H1 (cell line): Measurements from ENCODE around the gene MINDY1. TPM values are rescaled to one million over a fixed set of nuclear protein-coding genes. Genes with fewer than 3 reads are reported as not detected.

ENCODE experiments used
- CTCF ChIA-PET: fragments of 300-600 bp; sonication (Branson Sonifier 250); formaldehyde crosslinking; loops from one replicate; lab custom pipeline; 2021; ENCODE audit not compliant: partially characterized antibody; lab: Charles Lee
- POLR2A ChIA-PET: fragments of 300-600 bp; sonication (Branson Sonifier 250); formaldehyde crosslinking; loops from one replicate; lab custom pipeline; 2021; ENCODE audit warnings: inconsistent platforms; ENCODE audit not compliant: partially characterized antibody; lab: Charles Lee
- DNase-seq, 2 experiments: peaks; one replicate each; pipeline versions ENCODE4 v3.0.0 to v3.0.0-alpha.2; 2010 to 2022; ENCODE audit warnings: low spot score in 2 of 2, low read depth in 1 of 2, mixed read lengths in 1 of 2
- FAIRE-seq: peaks from 2 replicates; lab custom pipeline; 2011; peaks lifted over from hg19 to GRCh38; lab: Jason Lieb, UNC
- H2AFZ ChIP-seq: 2 replicates; pipeline ENCODE4 v1.8.1; 2012; ENCODE audit warnings: low read length, inconsistent platforms
- H2AK5ac ChIP-seq: 2 replicates; pipeline ENCODE4 v1.6.1; 2013; ENCODE audit warnings: low read depth, low read length
- H2BK120ac ChIP-seq: replicated peaks from 2 replicates; pipeline ENCODE3; 2013; ENCODE audit warnings: low read depth, low read length, inconsistent platforms
- H2BK12ac ChIP-seq: 2 replicates; pipeline ENCODE4 v1.6.1; 2013; ENCODE audit warnings: low read depth, low read length
- H2BK15ac ChIP-seq: 2 replicates; pipeline ENCODE4 v1.6.1; 2013; ENCODE audit warnings: low read length
- H2BK20ac ChIP-seq: 2 replicates; pipeline ENCODE4 v1.6.1; 2013; ENCODE audit warnings: low read length
- H2BK5ac ChIP-seq: 2 replicates; pipeline ENCODE4 v1.6.1; 2013; ENCODE audit warnings: low read depth, low read length
- H3K14ac ChIP-seq: 2 replicates; pipeline ENCODE4 v1.6.1; 2013; ENCODE audit warnings: inconsistent platforms; ENCODE audit not compliant: insufficient read length
- H3K18ac ChIP-seq: 2 replicates; pipeline ENCODE4 v1.6.1; 2013; ENCODE audit warnings: low read length; ENCODE audit errors: extremely low read depth
- H3K23ac ChIP-seq: 2 replicates; pipeline ENCODE4 v1.6.1; 2013; ENCODE audit warnings: inconsistent platforms; ENCODE audit not compliant: insufficient read length
- H3K23me2 ChIP-seq: 2 replicates; pipeline ENCODE4 v1.6.1; 2013; ENCODE audit warnings: low read depth, low read length
- H3K27ac ChIP-seq: 2 replicates; pipeline ENCODE4 v1.6.1; 2011; ENCODE audit warnings: low read depth, low read length, inconsistent platforms
- H3K27me3 ChIP-seq, 4 experiments: replicated peaks in 1 of 4; 1 replicate in 1 of 4; 2 replicates in 3 of 4; pipeline versions ENCODE4 v1.6.1 to v1.8.1; 2011 to 2013; ENCODE audit warnings: low read length in 3 of 4, mild to moderate bottlenecking in 3 of 4, inconsistent platforms in 2 of 4, mixed read lengths in 2 of 4, moderate library complexity in 1 of 4; ENCODE audit not compliant: control insufficient read depth in 3 of 4, insufficient read depth in 3 of 4; ENCODE audit errors: extremely low read depth in 1 of 4
- H3K36me3 ChIP-seq, 4 experiments: 2 replicates each; pipeline versions ENCODE4 v1.6.1 to v1.8.1; 2011 to 2013; ENCODE audit warnings: mild to moderate bottlenecking in 4 of 4, low read length in 3 of 4, moderate library complexity in 2 of 4, control low read depth in 1 of 4, inconsistent platforms in 1 of 4; ENCODE audit not compliant: insufficient read depth in 4 of 4, control insufficient read depth in 2 of 4
- H3K4ac ChIP-seq: replicated peaks from 2 replicates; pipeline ENCODE3; 2013; ENCODE audit warnings: low read length, low read depth, mixed read lengths, inconsistent platforms; ENCODE audit not compliant: insufficient read length
- H3K4me1 ChIP-seq, 4 experiments: replicated peaks in 1 of 4; 1 replicate in 1 of 4; 2 replicates in 3 of 4; pipeline versions ENCODE4 v1.6.1 to v1.8.1; 2011 to 2013; ENCODE audit warnings: low read length in 3 of 4, inconsistent platforms in 2 of 4, mixed read lengths in 1 of 4; ENCODE audit not compliant: insufficient read depth in 4 of 4, control insufficient read depth in 3 of 4
- H3K4me2 ChIP-seq, 2 experiments: 2 replicates each; pipeline versions ENCODE4 v1.6.1 to v1.8.1; 2011 to 2013; ENCODE audit warnings: low read depth in 2 of 2, low read length in 2 of 2, control low read depth in 1 of 2, inconsistent platforms in 1 of 2, mild to moderate bottlenecking in 1 of 2; ENCODE audit not compliant: insufficient read depth in 1 of 2
- H3K4me3 ChIP-seq, 4 experiments: fragments of 200-600, 300-600 bp in 1 of 4; sonication (generic), shearing (Covaris generic), sonication (Bioruptor Twin) in 1 of 4; 2 replicates each; pipeline versions ENCODE4 v1.5.1 to v1.8.1; 2011 to 2016; ENCODE audit warnings: low read length in 4 of 4, low read depth in 3 of 4, control low read depth in 2 of 4, inconsistent platforms in 2 of 4, mild to moderate bottlenecking in 2 of 4, mixed read lengths in 1 of 4, moderate library complexity in 1 of 4; ENCODE audit not compliant: insufficient read depth in 2 of 4; ENCODE audit errors: extremely low read depth in 1 of 4
- H3K56ac ChIP-seq: replicated peaks from 2 replicates; pipeline ENCODE3; 2013; ENCODE audit warnings: low read depth, mild to moderate bottlenecking, mixed read lengths, low read length, inconsistent platforms; ENCODE audit not compliant: insufficient read length
- H3K79me1 ChIP-seq: 2 replicates; pipeline ENCODE4 v1.6.1; 2013; ENCODE audit warnings: low read depth, low read length, control low read depth
- H3K79me2 ChIP-seq, 2 experiments: 2 replicates each; pipeline versions ENCODE4 v1.6.1 to v1.8.1; 2012 to 2013; ENCODE audit warnings: low read length in 2 of 2, mild to moderate bottlenecking in 2 of 2, inconsistent platforms in 1 of 2; ENCODE audit not compliant: insufficient read depth in 2 of 2, control insufficient read depth in 1 of 2
- H3K9ac ChIP-seq, 4 experiments: replicated peaks in 1 of 4; 1 replicate in 1 of 4; 2 replicates in 3 of 4; pipeline versions ENCODE4 v1.6.1 to v1.8.1; 2011 to 2013; ENCODE audit warnings: low read depth in 3 of 4, low read length in 3 of 4, control low read depth in 2 of 4, mild to moderate bottlenecking in 2 of 4, moderate library complexity in 2 of 4, inconsistent platforms in 1 of 4; ENCODE audit errors: extremely low read depth in 1 of 4
- H3K9me3 ChIP-seq, 2 experiments: 2 replicates each; pipeline versions ENCODE4 v1.6.1 to v1.8.1; 2012 to 2013; ENCODE audit warnings: mild to moderate bottlenecking in 2 of 2, moderate library complexity in 2 of 2, control low read depth in 1 of 2, inconsistent platforms in 1 of 2, low read depth in 1 of 2, low read length in 1 of 2, mixed read lengths in 1 of 2; ENCODE audit not compliant: insufficient read depth in 2 of 2
- H4K20me1 ChIP-seq, 2 experiments: replicated peaks in 1 of 2; 2 replicates each; pipeline versions ENCODE3 to v1.8.1; 2011 to 2013; ENCODE audit warnings: inconsistent platforms in 2 of 2, low read length in 2 of 2, mild to moderate bottlenecking in 1 of 2; ENCODE audit not compliant: insufficient read depth in 2 of 2, control insufficient read depth in 1 of 2
- H4K5ac ChIP-seq: 2 replicates; pipeline ENCODE4 v1.6.1; 2013; ENCODE audit warnings: low read length, low read depth, mixed read lengths, inconsistent platforms; ENCODE audit not compliant: insufficient read length
- H4K8ac ChIP-seq: 2 replicates; pipeline ENCODE4 v1.8.0; 2013; ENCODE audit warnings: mild to moderate bottlenecking, moderate library complexity, low read length, inconsistent platforms; ENCODE audit not compliant: insufficient read depth; ENCODE audit errors: extremely low read depth
- H4K91ac ChIP-seq: replicated peaks from 2 replicates; pipeline ENCODE3; 2013; ENCODE audit warnings: low read length, mixed read lengths, inconsistent platforms; ENCODE audit not compliant: insufficient read length
- JUND ChIP-seq: IDR thresholded peaks from 2 replicates; pipeline ENCODE4 v1.6.1; 2011; ENCODE audit warnings: mild to moderate bottlenecking, improper control_type of control experiment, low read length
- RAD21 ChIP-seq, 2 experiments: IDR thresholded peaks in 1 of 2; conservative IDR thresholded peaks in 1 of 2; 2 replicates each; pipeline ENCODE4 v1.6.1; 2011; ENCODE audit warnings: low read depth in 2 of 2, low read length in 2 of 2, improper control_type of control experiment in 1 of 2, inconsistent platforms in 1 of 2, mild to moderate bottlenecking in 1 of 2, moderate library complexity in 1 of 2
- WGBS, 2 experiments: shearing (Covaris generic) in 1 of 2; methylation state at CpG; one replicate each; pipeline versions ENCODE4 v1.1.6 to v1.1.7; 2013 to 2015; ENCODE audit warnings: low lambda C conversion rate in 2 of 2, mixed read lengths in 2 of 2, inconsistent platforms in 1 of 2, low coverage in 1 of 2, missing lambda C conversion rate in 1 of 2; ENCODE audit not compliant: insufficient replicate concordance in 2 of 2, insufficient coverage in 1 of 2, insufficient read length in 1 of 2; ENCODE audit errors: extremely low coverage in 1 of 2, missing lambda C conversion rate in 1 of 2; 5-methylcytosine and 5-hydroxymethylcytosine counted together
- polyA plus RNA-seq, 7 experiments: library from polyadenylated mRNA; depleted of rRNA in 3 of 7; stranded (reverse) in 5 of 7; unstranded in 2 of 7; fragments of >200 nt in 5 of 7; fragments of 200-250 nt in 2 of 7; gene quantifications; 1 replicate in 5 of 7; 2 replicates in 1 of 7; 4 replicates in 1 of 7; pipeline versions ENCODE4 v1.2.1 to v1.2.3, GENCODE V29; 2011 to 2013; ENCODE audit warnings: missing spikeins in 2 of 7, mixed read lengths in 2 of 7
- total RNA-seq: library from RNA; stranded (reverse); fragmentation: NEBNext Ultra II Directional; extraction: Animal tissue kit (Norgen Biotek cat#: 25700); gene quantifications from 2 replicates; pipeline ENCODE4 v1.2.1, GENCODE V29; 2021

The MINDY1 gene
- total and polyA plus RNA-seq, 2 of the 8 experiments (the other 6 are each of a cell fraction or from before 2014, with no cell fraction given), result 10.3 to 11.4 TPM

DNA sequence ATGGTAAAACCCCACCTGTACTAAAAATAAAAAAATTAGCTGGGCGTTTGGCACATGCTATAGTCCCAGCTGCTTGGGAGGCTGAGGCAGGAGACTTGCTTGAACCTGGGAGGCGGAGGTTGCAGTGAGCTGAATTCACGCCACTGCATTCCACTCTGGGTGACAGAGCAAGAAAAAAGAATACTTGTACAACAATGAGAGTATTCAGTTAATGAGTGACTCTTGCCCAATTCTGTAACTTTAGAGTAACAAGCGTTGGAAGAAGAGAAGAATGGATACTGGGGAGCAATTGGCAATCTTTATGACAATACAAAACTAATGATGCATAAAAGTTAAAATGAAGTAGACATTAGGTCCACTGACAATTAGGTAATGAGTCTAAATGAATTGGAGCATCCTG is 14.1 kb downstream of the MINDY1 start:
- Histone ChIP-seq H2BK120ac (no peak overlapping the region), H3K9me3 (no peaks in the 10 kb centered on the region), H3K18ac (no peak overlapping the region), H4K91ac (no peak overlapping the region), H3K56ac (no peak overlapping the region), H3K79me1 (no peaks in the 10 kb centered on the region), H3K27me3 (no peaks in the 10 kb centered on the region), H3K4ac (no peak overlapping the region), H3K4me3 (no peak overlapping the region)
- CTCF ChIA-PET, result interaction anchor here (0.6 to 6.8 kb wide), 5 partner anchors 9 to 30 kb away, joined by 3 to 85 read pairs (median 4); partner anchors contain the start of gene MINDY1
- TF ChIP-seq RAD21 (IDR thresholded peaks at IDR 0.05 in 1 of 2, conservative IDR thresholded peaks at IDR 0.05 in 1 of 2; ENCODE audit: low read depth in 2 of 2, low read length in 2 of 2), result no peak
- no peak for TF ChIP-seq JUND
- TF ChIP-seq, all 59 proteins: peak for 0
- peaks cover 0 to under 1% (median 0%) of the 10 kb centered on the region in 4 experiments; a peak in 4 of 8 replicates for H3K36me3 ChIP-seq
- no peak overlapping the region for H3K14ac ChIP-seq
- no peak overlapping the region for H3K23ac ChIP-seq
- DNase-seq (no peak), FAIRE-seq (no peak)
- H4K20me1 ChIP-seq, result no peaks in the 10 kb centered on the region
- POLR2A ChIA-PET, result no interaction called here
- no peak overlapping the region for H2AFZ ChIP-seq
- no peak overlapping the region for H2BK15ac ChIP-seq
- no peak overlapping the region for H4K8ac ChIP-seq
- H2BK20ac ChIP-seq, result no peak overlapping the region
- no peak overlapping the region for H3K27ac ChIP-seq
- H3K23me2 ChIP-seq, result no peaks in the 10 kb centered on the region
- WGBS, 2 experiments, result 91% methylated on average over 4 of the region's 4 CpGs; no CpG with 5 or more reads in 1 of the 2 experiments
- no peak overlapping the region for H2BK12ac ChIP-seq
- H3K4me1 ChIP-seq, result peaks cover 0 to 4% (median 0%) of the 10 kb centered on the region in 4 experiments; a peak in 1 of 7 replicates
- H4K5ac ChIP-seq, result no peak overlapping the region
- no peak overlapping the region for H3K4me2 ChIP-seq
- no peak overlapping the region for H2AK5ac ChIP-seq
- H3K79me2 ChIP-seq, result no peaks in the 10 kb centered on the region
- no peak overlapping the region for H2BK5ac ChIP-seq
- no peak overlapping the region for H3K9ac ChIP-seq
